Sigmoid colon (tissue), 7 donors: ENCODE data around the gene YPEL2. TPM values are rescaled to one million over a fixed set of nuclear protein-coding genes. Genes with fewer than 3 reads are reported as not detected.
A peak's percentile ranks its signal among the peaks of the same experiment; 100 is the strongest.

Source experiments
- DNase-seq: peaks from one replicate; pipeline ENCODE4 v3.0.0-alpha.2; 2019
- H3K27ac ChIP-seq, 4 donors: fragments of 200-600 bp; sonication (generic); one replicate each; pipeline ENCODE4 v1.5.1; 2016 to 2019; ENCODE audit warnings: mild to moderate bottlenecking in 1 of 4
- H3K27me3 ChIP-seq, 3 donors: fragments of 200-600 bp; sonication (generic); one replicate each; pipeline ENCODE4 v1.5.1; 2019; ENCODE audit warnings: mild to moderate bottlenecking in 1 of 3
- H3K36me3 ChIP-seq, 4 donors: fragments of 200-600 bp; sonication (generic); one replicate each; pipeline ENCODE4 v1.5.1; 2016 to 2019
- H3K4me1 ChIP-seq, 4 donors: fragments of 200-600 bp; sonication (generic); one replicate each; pipeline ENCODE4 v1.5.1; 2017 to 2019
- H3K4me3 ChIP-seq, 4 donors: fragments of 200-600 bp; sonication (generic); one replicate each; pipeline ENCODE4 v1.5.1; 2017 to 2019; ENCODE audit warnings: mild to moderate bottlenecking in 2 of 4, moderate library complexity in 1 of 4
- H3K9me3 ChIP-seq, 4 donors: fragments of 200-600 bp in 3 of 4; sonication (generic) in 3 of 4; one replicate each; pipeline versions ENCODE4 v1.5.1 to v1.6.1; 2013 to 2019
- CTCF ChIP-seq, 4 experiments: fragments of 450-650 bp in 3 of 4; fragments of 200-600 bp in 1 of 4; IDR thresholded peaks; one replicate each; pipeline ENCODE4 v1.5.1; 2016 to 2019; ENCODE audit warnings: antibody characterized with exemption in 4 of 4, mild to moderate bottlenecking in 3 of 4, moderate library complexity in 2 of 4
- EP300 ChIP-seq, 4 donors: sonication (generic); formaldehyde crosslinking; IDR thresholded peaks; one replicate each; pipeline ENCODE4 v1.6.1; 2017; ENCODE audit warnings: antibody characterized with exemption in 4 of 4
- POLR2A ChIP-seq, 2 donors: fragments of 450-650 bp; IDR thresholded peaks; one replicate each; pipeline ENCODE4 v1.6.1; 2016; ENCODE audit warnings: antibody characterized with exemption in 2 of 2, mild to moderate bottlenecking in 2 of 2, moderate library complexity in 2 of 2
- POLR2AphosphoS5 ChIP-seq, 4 donors: sonication (generic); formaldehyde crosslinking; IDR thresholded peaks; one replicate each; pipeline ENCODE4 v1.6.1; 2017; ENCODE audit warnings: antibody characterized with exemption in 4 of 4
- WGBS, 2 donors: extraction: QIAGEN DNeasy Blood & Tissue Kit; methylation state at CpG; one replicate each; pipeline ENCODE4 v1.1.7; 2013; 5-methylcytosine and 5-hydroxymethylcytosine counted together
- intact Hi-C: fragments of 100-400 bp; cut with DNase I; formaldehyde crosslinking; loops from one replicate; pipeline ENCODE4 v1.15.1; 2023
- polyA plus RNA-seq, 3 donors: library from polyadenylated mRNA; stranded (reverse); fragments of 200-250 nt; gene quantifications; one replicate each; pipeline ENCODE4 v1.2.3, GENCODE V29; 2013
- total RNA-seq, 4 donors: library from RNA; depleted of rRNA; stranded (reverse); fragments of >200 nt; gene quantifications; one replicate each; pipeline ENCODE4 v1.1.0, GENCODE V29; 2016
- donor health status: healthy with polysubstance abuse.
- donor health status: Bipolar disorder and iron deficiency.
- donor health status: healthy.

YPEL2 gene
- total RNA-seq (10 to 100 TPM; 25.8 to 35.7 (median 33.5) TPM), polyA plus RNA-seq (10 to 100 TPM; 10.2 to 19.2 (median 15.1) TPM)

- H3K4me3 ChIP-seq: peak within 1 kb of the TSS; percentile 76 to 97 (median 95)
- no peaks in the 10 kb centered on the region for H3K36me3 ChIP-seq
- peak within 1 kb of the TSS; percentile 93 to 98 (median 96) for H3K27ac ChIP-seq
- WGBS, 2 donors: 1% methylated on average over 71 of the region's 71 CpGs
- peak; percentile 98 for DNase-seq
- no peaks in the 10 kb centered on the region for H3K9me3 ChIP-seq
- H3K4me1 ChIP-seq: peaks cover 0 to 63% (median 56%) of the 10 kb centered on the region in 4 donors
- intact Hi-C loops: loop anchor here (5.0 kb wide), 3 partner anchors 36 to 286 kb away; partner anchors contain the start of gene CLTC
- no peaks in the 10 kb centered on the region for H3K27me3 ChIP-seq
- no peak for TF ChIP-seq EP300 (IDR thresholded peaks at IDR 0.05)
- TF ChIP-seq CTCF (IDR thresholded peaks at IDR 0.05): no peak
- peak; percentile 33 to 37 for TF ChIP-seq POLR2A (IDR thresholded peaks at IDR 0.05)
- peak; percentile 82 to 96 (median 91) for TF ChIP-seq POLR2AphosphoS5 (IDR thresholded peaks at IDR 0.05)
Observed at GRCh38 chr17:59331129-59331928, at the start of gene YPEL2. YPEL2 (plus strand) TSS chr17:59331655; CDS start chr17:59353410, 21,755 bp downstream.

GRCh38 chr17:59284317-59284716 is 47.1 kb upstream of the YPEL2 start:
- intact Hi-C loops: no loop called here
- Histone ChIP-seq H3K9me3 (no peaks in the 10 kb centered on the region), H3K27ac (no peak overlapping the region), H3K36me3 (no peaks in the 10 kb centered on the region), H3K4me1 (no peaks in the 10 kb centered on the region), H3K27me3 (no peaks in the 10 kb centered on the region), H3K4me3 (no peak overlapping the region)
- TF ChIP-seq CTCF (IDR thresholded peaks at IDR 0.05) (no peak), POLR2A (IDR thresholded peaks at IDR 0.05) (no peak), POLR2AphosphoS5 (IDR thresholded peaks at IDR 0.05) (no peak), EP300 (IDR thresholded peaks at IDR 0.05) (no peak)
- DNase-seq: no peak
- 59 to 76% methylated on average over 4 of the region's 4 CpGs for WGBS, 2 donors

- Histone ChIP-seq H3K9me3 (no peaks in the 10 kb centered on the region), H3K4me3 (no peak overlapping the region), H3K36me3 (no peaks in the 10 kb centered on the region), H3K27me3 (no peaks in the 10 kb centered on the region), H3K4me1 (no peaks in the 10 kb centered on the region), H3K27ac (peak overlapping the region in 1 of 4 donors; percentile 34)
- TF ChIP-seq EP300 (IDR thresholded peaks at IDR 0.05) (peak in 1 of 4 donors; percentile 16), POLR2AphosphoS5 (IDR thresholded peaks at IDR 0.05) (peak in 1 of 4 donors; percentile 17), CTCF (IDR thresholded peaks at IDR 0.05) (no peak), POLR2A (IDR thresholded peaks at IDR 0.05) (no peak)
- 36 to 57% methylated on average over 1 of the region's 1 CpG for WGBS, 2 donors
- intact Hi-C loops: no loop called here
- no peak for DNase-seq
Observed at GRCh38 chr17:59287452-59287851, 44.0 kb upstream of the YPEL2 start.

- Histone ChIP-seq H3K4me3 (no peak overlapping the region), H3K4me1 (no peaks in the 10 kb centered on the region), H3K27ac (peak overlapping the region in 1 of 4 donors; percentile 34), H3K9me3 (no peaks in the 10 kb centered on the region), H3K27me3 (no peaks in the 10 kb centered on the region), H3K36me3 (no peaks in the 10 kb centered on the region)
- no peak for TF ChIP-seq POLR2AphosphoS5 (IDR thresholded peaks at IDR 0.05)
- TF ChIP-seq CTCF (IDR thresholded peaks at IDR 0.05): no peak
- no peak for TF ChIP-seq EP300 (IDR thresholded peaks at IDR 0.05)
- TF ChIP-seq POLR2A (IDR thresholded peaks at IDR 0.05): no peak
- intact Hi-C loops: no loop called here
- no peak for DNase-seq
- 83 to 86% methylated on average over 3 of the region's 3 CpGs for WGBS, 2 donors
Observed at GRCh38 chr17:59287891-59288290, 43.6 kb upstream of the YPEL2 start.
